Neural cell (in vitro differentiated cells): ENCODE measurements around the gene PROK2. TPM values are rescaled to one million over a fixed set of nuclear protein-coding genes. Genes with fewer than 3 reads are reported as not detected.

Experiments used
- H2AFZ ChIP-seq: fragments of 200-600, 300-800 bp; sonication (generic), shearing (Covaris generic); 2 replicates; pipeline ENCODE4 v1.6.0; 2014; ENCODE audit warnings: low read depth, mild to moderate bottlenecking, antibody characterized with exemption, low read length, moderate library complexity
- H3F3A ChIP-seq: fragments of 200-600 bp; shearing (Covaris generic); 2 replicates; pipeline ENCODE4 v1.6.1; 2016; ENCODE audit warnings: mild to moderate bottlenecking, moderate library complexity, mixed read lengths, antibody characterized with exemption, low read length; ENCODE audit not compliant: insufficient read depth, poor library complexity, severe bottlenecking
- H3K27ac ChIP-seq: fragments of 200-600, 300-800 bp; sonication (generic), shearing (Covaris generic); 2 replicates; pipeline ENCODE4 v1.5.1; 2014; ENCODE audit warnings: mild to moderate bottlenecking, low read length, moderate library complexity
- H3K27me3 ChIP-seq: fragments of 300-800, 200-600 bp; sonication (generic), shearing (Covaris generic); 2 replicates; pipeline ENCODE4 v1.6.0; 2014; ENCODE audit warnings: mild to moderate bottlenecking, low read depth, low read length, moderate library complexity; ENCODE audit not compliant: insufficient read depth
- H3K36me3 ChIP-seq: fragments of 300-800, 200-600 bp; sonication (generic), shearing (Covaris generic); 2 replicates; pipeline ENCODE4 v1.5.1; 2014; ENCODE audit warnings: mild to moderate bottlenecking, antibody characterized with exemption, low read length, moderate library complexity; ENCODE audit not compliant: insufficient read depth
- H3K4me2 ChIP-seq: fragments of 300-800, 200-600 bp; sonication (generic), shearing (Covaris generic); 2 replicates; pipeline ENCODE4 v1.6.0; 2014; ENCODE audit warnings: mild to moderate bottlenecking, low read length
- H3K4me3 ChIP-seq: fragments of 300-800, 200-600 bp; sonication (generic), shearing (Covaris generic); 2 replicates; pipeline ENCODE4 v1.5.1; 2014; ENCODE audit warnings: mild to moderate bottlenecking, low read length, moderate library complexity
- H3K79me2 ChIP-seq: fragments of 200-600 bp; shearing (Covaris generic); replicated peaks from 2 replicates; pipeline ENCODE4 v1.6.0; 2014; ENCODE audit warnings: mild to moderate bottlenecking, low read length, moderate library complexity; ENCODE audit not compliant: insufficient read depth
- H3K9ac ChIP-seq: fragments of 300-800, 200-600 bp; sonication (generic), shearing (Covaris generic); 2 replicates; pipeline ENCODE4 v1.6.1; 2016; ENCODE audit warnings: mild to moderate bottlenecking, low read length, mixed read lengths
- H3K9me2 ChIP-seq: fragments of 200-600 bp; shearing (Covaris generic); 2 replicates; pipeline ENCODE4 v1.6.1; 2016; ENCODE audit warnings: mild to moderate bottlenecking, low read length, mixed read lengths; ENCODE audit not compliant: insufficient read depth
- H3K9me3 ChIP-seq: fragments of 200-600, 300-800 bp; sonication (generic), shearing (Covaris generic); 2 replicates; pipeline ENCODE4 v1.6.1; 2016; ENCODE audit warnings: mild to moderate bottlenecking, mixed run types, low read length, moderate library complexity, mixed read lengths
- H4K20me1 ChIP-seq: fragments of 200-600 bp; shearing (Covaris generic); 2 replicates; pipeline ENCODE4 v1.6.1; 2016; ENCODE audit warnings: mild to moderate bottlenecking, mixed run types; ENCODE audit not compliant: insufficient read depth
- CTCF ChIP-seq: fragments of 450-650 bp; IDR thresholded peaks from 2 replicates; pipeline ENCODE4 v1.5.1; 2014; ENCODE audit warnings: antibody characterized with exemption, mild to moderate bottlenecking, moderate library complexity; ENCODE audit not compliant: poor library complexity, severe bottlenecking
- EP300 ChIP-seq: fragments of 450-650 bp; conservative IDR thresholded peaks from 2 replicates; pipeline ENCODE4 v1.6.1; 2014; ENCODE audit warnings: antibody characterized with exemption, mild to moderate bottlenecking, moderate library complexity; ENCODE audit not compliant: poor library complexity, severe bottlenecking
- EZH2 ChIP-seq: fragments of 200-600, 300-800 bp; shearing (Covaris generic), sonication (generic); IDR thresholded peaks from 2 replicates; pipeline ENCODE4 v1.6.1; 2014; ENCODE audit warnings: antibody characterized with exemption, low read length, borderline replicate concordance, mild to moderate bottlenecking; ENCODE audit not compliant: insufficient read depth, poor library complexity, severe bottlenecking
- MXI1 ChIP-seq: fragments of 450-650 bp; conservative IDR thresholded peaks from 2 replicates; pipeline ENCODE4 v1.6.1; 2014; ENCODE audit warnings: antibody characterized with exemption, mild to moderate bottlenecking; ENCODE audit not compliant: poor library complexity, severe bottlenecking
- POLR2AphosphoS5 ChIP-seq: IDR thresholded peaks from 2 replicates; pipeline ENCODE4 v1.6.1; 2012
- RAD21 ChIP-seq: fragments of 450-650 bp; conservative IDR thresholded peaks from 2 replicates; pipeline ENCODE4 v1.6.1; 2014; ENCODE audit warnings: antibody characterized with exemption, mild to moderate bottlenecking, moderate library complexity
- REST ChIP-seq: IDR thresholded peaks from 2 replicates; pipeline ENCODE4 v1.6.1; 2012; ENCODE audit warnings: borderline replicate concordance
- SMC3 ChIP-seq: fragments of 450-650 bp; conservative IDR thresholded peaks from 2 replicates; pipeline ENCODE4 v1.6.1; 2014; ENCODE audit warnings: antibody characterized with exemption, mild to moderate bottlenecking, moderate library complexity; ENCODE audit not compliant: poor library complexity
- TAF1 ChIP-seq: IDR thresholded peaks from 2 replicates; pipeline ENCODE4 v1.6.1; 2012; ENCODE audit warnings: low read depth
- polyA plus RNA-seq: library from polyadenylated mRNA; depleted of rRNA; stranded (reverse); fragments of >200 nt; gene quantifications from 2 replicates; pipeline ENCODE4 v1.2.3, GENCODE V29; 2014

The PROK2 gene
- polyA plus RNA-seq, 1 donor from 2014 or later: 0.30 TPM

DNA sequence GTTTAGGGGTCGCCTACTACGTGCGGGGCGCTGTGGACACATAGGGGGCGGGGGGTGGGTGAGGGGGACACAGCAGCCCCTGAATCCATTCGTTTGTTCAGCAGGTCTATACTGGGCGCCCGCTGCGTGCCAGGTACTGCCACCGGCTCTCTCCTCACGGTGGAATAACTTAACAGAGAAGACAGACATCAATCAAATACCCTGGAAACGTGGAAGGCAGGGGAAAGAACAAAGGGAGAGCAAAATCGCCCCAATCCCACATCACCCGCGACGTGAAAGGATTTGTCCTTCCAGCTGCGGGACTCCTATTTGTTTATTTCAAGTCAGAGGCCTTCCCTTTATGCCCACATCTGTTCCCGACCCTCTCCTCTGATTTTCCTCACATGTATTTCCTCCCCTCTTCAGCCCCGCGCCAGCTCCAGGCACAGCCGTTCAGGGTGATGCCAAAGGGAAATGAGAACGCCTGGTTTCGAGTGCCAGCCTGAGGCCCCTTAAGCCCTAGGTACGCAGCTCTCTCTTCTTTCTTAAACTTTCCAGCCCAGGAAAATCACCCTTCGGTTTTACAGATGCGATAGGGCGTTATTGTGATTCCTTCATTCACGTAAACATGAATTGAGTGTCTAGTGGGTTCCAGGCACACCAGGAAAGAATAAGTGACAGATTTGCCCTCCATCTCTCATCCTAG, 726 bp upstream of the PROK2 start:
- Histone ChIP-seq H3F3A (no peaks in the 10 kb centered on the region), H3K9ac (peak overlapping the region; percentile 52), H3K9me2 (no peaks in the 10 kb centered on the region), H3K9me3 (no peaks in the 10 kb centered on the region), H3K4me3 (peak overlapping the region; percentile 65), H3K4me2 (peak overlapping the region; percentile 46), H2AFZ (peak overlapping the region; percentile 19), H3K36me3 (no peaks in the 10 kb centered on the region), H3K79me2 (no peaks in the 10 kb centered on the region), H3K27ac (no peak overlapping the region), H4K20me1 (no peaks in the 10 kb centered on the region), H3K27me3 (peaks cover 54% of the 10 kb centered on the region)
- TF ChIP-seq TAF1: peak; percentile 1
- no peak for TF ChIP-seq SMC3
- TF ChIP-seq POLR2AphosphoS5: peak; percentile 5
- no peak for TF ChIP-seq RAD21

DNA sequence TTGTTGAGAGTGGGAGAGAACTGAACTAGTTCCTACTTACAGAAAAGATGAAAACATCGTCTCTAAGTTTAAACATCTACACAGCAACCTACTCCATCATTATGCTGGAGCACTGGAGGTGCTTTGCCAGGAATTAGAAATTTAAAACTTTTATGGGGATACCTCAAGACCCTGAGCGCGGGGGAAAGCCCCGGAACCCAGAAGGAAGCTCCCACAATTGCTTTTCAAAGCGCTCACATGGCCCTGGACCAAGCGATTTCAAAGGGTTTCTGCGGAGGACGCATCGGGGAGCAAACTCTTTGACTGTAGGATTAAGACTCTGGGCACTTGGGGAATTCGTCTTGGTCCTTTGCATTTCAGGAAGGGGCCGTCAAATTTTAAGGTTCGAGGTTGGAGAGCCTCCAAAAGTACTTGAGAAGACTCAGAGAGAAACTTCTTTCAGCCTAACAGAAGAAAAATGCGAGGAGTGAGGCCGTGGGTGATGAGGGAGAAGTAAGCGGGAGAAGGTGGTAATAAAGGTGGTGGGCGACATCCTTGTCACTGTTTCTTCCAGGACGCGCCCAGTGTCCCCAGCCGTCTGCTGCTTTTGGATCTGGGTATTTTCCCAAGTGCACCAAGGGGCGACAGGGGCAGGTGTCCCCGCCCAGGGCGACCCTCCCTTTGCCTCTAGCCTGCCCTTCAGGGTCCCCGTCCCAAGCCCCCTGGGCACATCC, 591 bp downstream of the PROK2 start:
- Histone ChIP-seq H2AFZ (no peak overlapping the region), H3K4me2 (no peak overlapping the region), H3K27ac (no peak overlapping the region), H3K79me2 (no peaks in the 10 kb centered on the region), H3K9ac (peak overlapping the region; percentile 44), H4K20me1 (no peaks in the 10 kb centered on the region), H3K4me3 (peak overlapping the region; percentile 72), H3K9me3 (no peaks in the 10 kb centered on the region), H3F3A (no peaks in the 10 kb centered on the region), H3K27me3 (peaks cover 54% of the 10 kb centered on the region), H3K36me3 (no peaks in the 10 kb centered on the region), H3K9me2 (no peaks in the 10 kb centered on the region)
- TF ChIP-seq EP300 (no peak), CTCF (no peak), MXI1 (no peak), EZH2 (no peak), TAF1 (no peak), REST (no peak), POLR2AphosphoS5 (no peak), RAD21 (no peak), SMC3 (no peak)
